ENCODE results near the gene SEPSECS. TPM values are rescaled to one million over a fixed set of nuclear protein-coding genes. Genes with fewer than 3 reads are reported as not detected.
"Not testable (repeated sequence)": the region's sequence is repeated elsewhere in the genome, so short reads cannot be mapped to it uniquely, and the experiment has no call there.

Gene SEPSECS
- total RNA-seq, 1 experiment from 2014 or later = 4.0 TPM

DNA sequence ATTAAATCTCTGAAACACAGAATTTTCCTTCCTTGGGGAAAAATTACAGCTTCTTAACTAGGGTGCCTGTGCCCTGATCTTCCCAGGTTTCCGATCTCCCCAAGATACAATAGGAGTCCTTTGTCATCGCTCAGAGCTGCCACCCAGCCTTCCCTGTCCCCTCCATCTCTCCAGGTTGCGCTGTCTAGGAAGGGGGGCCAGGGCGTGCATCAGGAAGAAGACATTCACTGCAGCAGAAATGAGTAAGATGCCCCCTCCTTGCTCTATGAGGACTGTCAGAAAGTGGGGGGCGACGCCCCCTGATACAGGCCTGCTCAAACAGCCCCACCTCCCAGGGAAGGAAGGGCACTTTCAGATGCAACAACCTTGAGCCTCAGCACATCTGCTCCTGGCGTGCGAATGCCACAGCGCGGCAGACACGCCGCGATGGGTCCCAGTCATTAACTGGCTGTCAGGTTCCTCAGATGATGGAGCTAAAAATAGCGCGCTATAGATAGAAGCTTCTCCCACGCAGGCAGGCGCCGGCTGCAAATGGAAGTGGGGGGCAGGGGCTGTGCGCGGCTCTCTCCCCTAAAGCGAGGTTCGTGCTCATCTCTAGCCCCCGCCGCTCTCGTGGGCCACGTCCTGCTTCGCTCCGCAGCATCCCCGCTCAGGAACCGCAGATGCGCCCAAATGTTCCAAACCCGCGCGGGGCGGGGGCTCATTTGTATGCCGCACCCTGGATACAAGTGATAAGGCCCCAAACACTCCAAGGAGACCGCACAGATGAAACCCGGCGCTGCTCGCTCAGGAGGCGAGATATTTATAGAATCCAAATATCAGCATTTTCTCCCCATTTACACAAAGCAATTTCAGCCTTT is 71.9 kb downstream of the SEPSECS start:
- TF ChIP-seq POLR2AphosphoS5 (IDR thresholded peaks at IDR 0.05; ENCODE audit: low read depth, low read length) = no peak
- TF ChIP-seq, protein P1, sequence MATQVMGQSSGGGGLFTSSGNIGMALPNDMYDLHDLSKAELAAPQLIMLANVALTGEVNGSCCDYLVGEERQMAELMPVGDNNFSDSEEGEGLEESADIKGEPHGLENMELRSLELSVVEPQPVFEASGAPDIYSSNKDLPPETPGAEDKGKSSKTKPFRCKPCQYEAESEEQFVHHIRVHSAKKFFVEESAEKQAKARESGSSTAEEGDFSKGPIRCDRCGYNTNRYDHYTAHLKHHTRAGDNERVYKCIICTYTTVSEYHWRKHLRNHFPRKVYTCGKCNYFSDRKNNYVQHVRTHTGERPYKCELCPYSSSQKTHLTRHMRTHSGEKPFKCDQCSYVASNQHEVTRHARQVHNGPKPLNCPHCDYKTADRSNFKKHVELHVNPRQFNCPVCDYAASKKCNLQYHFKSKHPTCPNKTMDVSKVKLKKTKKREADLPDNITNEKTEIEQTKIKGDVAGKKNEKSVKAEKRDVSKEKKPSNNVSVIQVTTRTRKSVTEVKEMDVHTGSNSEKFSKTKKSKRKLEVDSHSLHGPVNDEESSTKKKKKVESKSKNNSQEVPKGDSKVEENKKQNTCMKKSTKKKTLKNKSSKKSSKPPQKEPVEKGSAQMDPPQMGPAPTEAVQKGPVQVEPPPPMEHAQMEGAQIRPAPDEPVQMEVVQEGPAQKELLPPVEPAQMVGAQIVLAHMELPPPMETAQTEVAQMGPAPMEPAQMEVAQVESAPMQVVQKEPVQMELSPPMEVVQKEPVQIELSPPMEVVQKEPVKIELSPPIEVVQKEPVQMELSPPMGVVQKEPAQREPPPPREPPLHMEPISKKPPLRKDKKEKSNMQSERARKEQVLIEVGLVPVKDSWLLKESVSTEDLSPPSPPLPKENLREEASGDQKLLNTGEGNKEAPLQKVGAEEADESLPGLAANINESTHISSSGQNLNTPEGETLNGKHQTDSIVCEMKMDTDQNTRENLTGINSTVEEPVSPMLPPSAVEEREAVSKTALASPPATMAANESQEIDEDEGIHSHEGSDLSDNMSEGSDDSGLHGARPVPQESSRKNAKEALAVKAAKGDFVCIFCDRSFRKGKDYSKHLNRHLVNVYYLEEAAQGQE (IDR thresholded peaks at IDR 0.05; ENCODE audit: insufficient read depth in 1 of 2, low read depth in 2 of 2, low read length in 1 of 2) = no peak
- no peak for TF ChIP-seq SIN3A (IDR thresholded peaks at IDR 0.05; ENCODE audit: borderline replicate concordance, insufficient read depth, low read depth, low read length)
- TF ChIP-seq, protein P2, sequence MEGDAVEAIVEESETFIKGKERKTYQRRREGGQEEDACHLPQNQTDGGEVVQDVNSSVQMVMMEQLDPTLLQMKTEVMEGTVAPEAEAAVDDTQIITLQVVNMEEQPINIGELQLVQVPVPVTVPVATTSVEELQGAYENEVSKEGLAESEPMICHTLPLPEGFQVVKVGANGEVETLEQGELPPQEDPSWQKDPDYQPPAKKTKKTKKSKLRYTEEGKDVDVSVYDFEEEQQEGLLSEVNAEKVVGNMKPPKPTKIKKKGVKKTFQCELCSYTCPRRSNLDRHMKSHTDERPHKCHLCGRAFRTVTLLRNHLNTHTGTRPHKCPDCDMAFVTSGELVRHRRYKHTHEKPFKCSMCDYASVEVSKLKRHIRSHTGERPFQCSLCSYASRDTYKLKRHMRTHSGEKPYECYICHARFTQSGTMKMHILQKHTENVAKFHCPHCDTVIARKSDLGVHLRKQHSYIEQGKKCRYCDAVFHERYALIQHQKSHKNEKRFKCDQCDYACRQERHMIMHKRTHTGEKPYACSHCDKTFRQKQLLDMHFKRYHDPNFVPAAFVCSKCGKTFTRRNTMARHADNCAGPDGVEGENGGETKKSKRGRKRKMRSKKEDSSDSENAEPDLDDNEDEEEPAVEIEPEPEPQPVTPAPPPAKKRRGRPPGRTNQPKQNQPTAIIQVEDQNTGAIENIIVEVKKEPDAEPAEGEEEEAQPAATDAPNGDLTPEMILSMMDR (IDR thresholded peaks at IDR 0.05) = no peak
- TF ChIP-seq TCF7L2 (IDR thresholded peaks at IDR 0.05; ENCODE audit: low read depth, low read length) = no peak
- POLR2A ChIA-PET = no interaction called here
- Histone ChIP-seq H3K27me3 (ENCODE audit: control insufficient read depth, insufficient read depth, low read length) (no peaks in the 10 kb centered on the region), H3K4me1 (ENCODE audit: control insufficient read depth, insufficient read depth, low read length) (no peaks in the 10 kb centered on the region), H3K27ac (ENCODE audit: low read length) (no peak overlapping the region), H3K36me3 (ENCODE audit: control insufficient read depth, insufficient read depth, low read length) (no peaks in the 10 kb centered on the region), H3K4me3 (ENCODE audit: low read depth in 2 of 2, low read length in 2 of 2) (no peak overlapping the region), H3K9me3 (ENCODE audit: control insufficient read depth, insufficient read depth, low read depth, low read length) (no peaks in the 10 kb centered on the region)
- no peak for ATAC-seq
- intact Hi-C loops (cut with micrococcal nuclease; ENCODE audit: unreplicated experiment) (no loop called here), in situ Hi-C loops (cut with HindIII; ENCODE audit: low pct_unique_long_range_greater_than_20kb, low sequenced_read_pairs) (no loop called here)
- no TSS peak for BruUV-seq (replicated peaks)
- CTCF ChIA-PET = no interaction called here
- DNase-seq (ENCODE audit: low read depth, low spot score) = no peak

GRCh38 chr4:25085671-25086070 is 74.6 kb downstream of the SEPSECS start:
- no peaks in the 10 kb centered on the region for H3K27me3 ChIP-seq (ENCODE audit: control insufficient read depth, insufficient read depth, low read length)
- in situ Hi-C loops (cut with HindIII; ENCODE audit: low pct_unique_long_range_greater_than_20kb, low sequenced_read_pairs) (no loop called here), intact Hi-C loops (cut with micrococcal nuclease; ENCODE audit: unreplicated experiment) (no loop called here)
- no peaks in the 10 kb centered on the region for H3K4me1 ChIP-seq (ENCODE audit: control insufficient read depth, insufficient read depth, low read length)
- no peak overlapping the region for H3K27ac ChIP-seq (ENCODE audit: low read length)
- DNase-seq (ENCODE audit: low read depth, low spot score) (no peak), ATAC-seq (no peak)
- POLR2A ChIA-PET = no interaction called here
- TF ChIP-seq POLR2AphosphoS5 (IDR thresholded peaks at IDR 0.05; ENCODE audit: low read depth, low read length) (no peak), SIN3A (IDR thresholded peaks at IDR 0.05; ENCODE audit: borderline replicate concordance, insufficient read depth, low read depth, low read length) (no peak), TCF7L2 (IDR thresholded peaks at IDR 0.05; ENCODE audit: low read depth, low read length) (no peak)
- TF ChIP-seq, protein P1 (IDR thresholded peaks at IDR 0.05; ENCODE audit: insufficient read depth in 1 of 2, low read depth in 2 of 2, low read length in 1 of 2) = no peak
- TF ChIP-seq, protein P2 (IDR thresholded peaks at IDR 0.05) = no peak
- CTCF ChIA-PET = no interaction called here
- H3K4me3 ChIP-seq (ENCODE audit: low read depth in 2 of 2, low read length in 2 of 2) = no peak overlapping the region
- H3K36me3 ChIP-seq (ENCODE audit: control insufficient read depth, insufficient read depth, low read length) = no peaks in the 10 kb centered on the region
- BruUV-seq (replicated peaks) = no TSS peak
- H3K9me3 ChIP-seq (ENCODE audit: control insufficient read depth, insufficient read depth, low read depth, low read length) = no peaks in the 10 kb centered on the region

DNA sequence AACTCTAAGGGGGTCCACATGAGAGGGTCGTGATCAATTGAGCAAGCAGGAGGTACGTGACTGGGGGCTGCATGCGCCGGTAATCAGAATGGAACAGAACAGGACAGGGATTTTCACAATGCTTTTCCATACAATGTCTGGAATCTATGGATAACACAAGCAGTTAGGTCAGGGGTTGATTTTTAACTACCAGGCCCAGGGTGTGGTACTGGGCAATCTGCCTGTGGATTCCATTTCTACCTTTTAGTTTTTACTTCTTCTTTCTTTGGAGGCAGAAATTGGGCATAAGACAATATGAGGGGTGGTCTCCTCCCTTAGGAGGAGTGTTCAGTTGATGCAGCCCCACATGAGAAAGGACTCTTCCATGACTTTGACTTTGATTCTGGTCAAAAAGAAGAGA is 76.8 kb downstream of the SEPSECS start:
- H3K9me3 ChIP-seq (ENCODE audit: control insufficient read depth, insufficient read depth, low read depth, low read length); POLR2A ChIA-PET; ATAC-seq; H3K4me1 ChIP-seq (ENCODE audit: control insufficient read depth, insufficient read depth, low read length); H3K4me3 ChIP-seq (ENCODE audit: low read depth in 2 of 2, low read length in 2 of 2); H3K36me3 ChIP-seq (ENCODE audit: control insufficient read depth, insufficient read depth, low read length); in situ Hi-C loops (cut with HindIII; ENCODE audit: low pct_unique_long_range_greater_than_20kb, low sequenced_read_pairs); CTCF ChIA-PET; DNase-seq (ENCODE audit: low read depth, low spot score); intact Hi-C loops (cut with micrococcal nuclease; ENCODE audit: unreplicated experiment); H3K27me3 ChIP-seq (ENCODE audit: control insufficient read depth, insufficient read depth, low read length); H3K27ac ChIP-seq (ENCODE audit: low read length); BruUV-seq (replicated peaks): not testable (repeated sequence)

All from Panc1 (cell line).